Activated naive CD8-positive, alpha-beta T cell treated with anti-CD3 and anti-CD28 coated beads for 36 hours (primary cell): ENCODE results near the gene ARPP21. TPM values are rescaled to one million over a fixed set of nuclear protein-coding genes. Genes with fewer than 3 reads are reported as not detected.

ENCODE experiments used
- DNase-seq: peaks from one replicate; pipeline ENCODE4 v3.0.0; 2021
- H3K27ac Mint-ChIP-seq: one replicate; pipeline ENCODE4 v1.8.0; 2022; ENCODE audit warnings: mild to moderate bottlenecking, moderate library complexity, mixed read lengths
- H3K27me3 Mint-ChIP-seq: one replicate; pipeline ENCODE4 v1.8.0; 2022; ENCODE audit warnings: mild to moderate bottlenecking, mixed read lengths
- H3K36me3 Mint-ChIP-seq: one replicate; pipeline ENCODE4 v1.8.0; 2021; ENCODE audit warnings: mild to moderate bottlenecking, mixed read lengths
- H3K4me1 Mint-ChIP-seq: one replicate; pipeline ENCODE4 v1.8.0; 2021; ENCODE audit warnings: mixed read lengths
- H3K4me3 Mint-ChIP-seq: one replicate; pipeline ENCODE4 v1.8.0; 2022; ENCODE audit warnings: mild to moderate bottlenecking, moderate library complexity, mixed read lengths
- H3K9me3 Mint-ChIP-seq: one replicate; pipeline ENCODE4 v1.8.0; 2022; ENCODE audit warnings: mixed read lengths
- total RNA-seq, 2 experiments: library from RNA; stranded (reverse); gene quantifications; one replicate each; pipeline ENCODE4 v1.2.3, GENCODE V29; 2021

Gene ARPP21
- total RNA-seq, 2 experiments from 2014 or later, result not detected

- Mint-ChIP-seq H3K4me3 (no peak overlapping the region), H3K27ac (no peak overlapping the region), H3K4me1 (peaks cover 5% of the 10 kb centered on the region), H3K27me3 (peaks cover 38% of the 10 kb centered on the region), H3K36me3 (peaks cover 3% of the 10 kb centered on the region), H3K9me3 (peaks cover 5% of the 10 kb centered on the region)
- DNase-seq, result no peak
Measured at GRCh38 chr3:35635926-35636683, 3.2 kb upstream of the ARPP21 start.

GRCh38 chr3:35638251-35638979, 910 bp upstream of the ARPP21 start:
- Mint-ChIP-seq H3K27ac (no peak overlapping the region), H3K27me3 (peaks cover 48% of the 10 kb centered on the region), H3K9me3 (peaks cover 5% of the 10 kb centered on the region), H3K4me3 (peak overlapping the region; percentile 2), H3K36me3 (peaks cover 3% of the 10 kb centered on the region), H3K4me1 (peaks cover 5% of the 10 kb centered on the region)
- no peak for DNase-seq

GRCh38 chr3:35638980-35639253, 408 bp upstream of the ARPP21 start:
- Mint-ChIP-seq H3K4me1 (peaks cover 5% of the 10 kb centered on the region), H3K36me3 (peaks cover 3% of the 10 kb centered on the region), H3K27ac (no peak overlapping the region), H3K4me3 (peak overlapping the region; percentile 2), H3K27me3 (peaks cover 48% of the 10 kb centered on the region), H3K9me3 (peaks cover 5% of the 10 kb centered on the region)
- DNase-seq, result no peak

GRCh38 chr3:35640190-35641165, 1.2 kb downstream of the ARPP21 start:
- DNase-seq, result no peak
- Mint-ChIP-seq H3K4me1 (peaks cover 5% of the 10 kb centered on the region), H3K9me3 (peaks cover 5% of the 10 kb centered on the region), H3K36me3 (peaks cover 3% of the 10 kb centered on the region), H3K27ac (no peak overlapping the region), H3K4me3 (peak overlapping the region; percentile 34), H3K27me3 (peaks cover 50% of the 10 kb centered on the region)

- Mint-ChIP-seq H3K4me3 (no peak overlapping the region), H3K4me1 (peaks cover 5% of the 10 kb centered on the region), H3K27me3 (peaks cover 51% of the 10 kb centered on the region), H3K9me3 (peaks cover 5% of the 10 kb centered on the region), H3K27ac (no peak overlapping the region), H3K36me3 (peaks cover 3% of the 10 kb centered on the region)
- no peak for DNase-seq
Measured at GRCh38 chr3:35641331-35641730, 2.0 kb downstream of the ARPP21 start.

- H3K36me3 Mint-ChIP-seq, result peaks cover 3% of the 10 kb centered on the region
- H3K9me3 Mint-ChIP-seq, result peaks cover 5% of the 10 kb centered on the region
- peaks cover 51% of the 10 kb centered on the region for H3K27me3 Mint-ChIP-seq
- H3K4me3 Mint-ChIP-seq, result no peak overlapping the region
- peaks cover 5% of the 10 kb centered on the region for H3K4me1 Mint-ChIP-seq
- no peak overlapping the region for H3K27ac Mint-ChIP-seq
- DNase-seq, result no peak
Measured at GRCh38 chr3:35641920-35642527, 2.7 kb downstream of the ARPP21 start.

GRCh38 chr3:35643495-35643894, 4.2 kb downstream of the ARPP21 start:
- Mint-ChIP-seq H3K27ac (no peak overlapping the region), H3K9me3 (peaks cover 3% of the 10 kb centered on the region), H3K4me1 (peaks cover 5% of the 10 kb centered on the region), H3K27me3 (peaks cover 45% of the 10 kb centered on the region), H3K4me3 (no peak overlapping the region), H3K36me3 (peaks cover 3% of the 10 kb centered on the region)
- DNase-seq, result no peak

- Mint-ChIP-seq H3K4me3 (no peak overlapping the region), H3K27me3 (peaks cover 40% of the 10 kb centered on the region), H3K4me1 (peaks cover 5% of the 10 kb centered on the region), H3K27ac (no peak overlapping the region), H3K9me3 (no peaks in the 10 kb centered on the region), H3K36me3 (peaks cover 3% of the 10 kb centered on the region)
- DNase-seq, result no peak
Measured at GRCh38 chr3:35644451-35644850, 5.1 kb downstream of the ARPP21 start.

GRCh38 chr3:35645189-35645588, 5.9 kb downstream of the ARPP21 start:
- Mint-ChIP-seq H3K27ac (no peak overlapping the region), H3K27me3 (peaks cover 33% of the 10 kb centered on the region), H3K4me1 (no peaks in the 10 kb centered on the region), H3K4me3 (no peak overlapping the region), H3K36me3 (no peaks in the 10 kb centered on the region), H3K9me3 (no peaks in the 10 kb centered on the region)
- no peak for DNase-seq

GRCh38 chr3:35646081-35646480, 6.8 kb downstream of the ARPP21 start:
- no peak overlapping the region for H3K27ac Mint-ChIP-seq
- no peak overlapping the region for H3K4me3 Mint-ChIP-seq
- H3K36me3 Mint-ChIP-seq, result no peaks in the 10 kb centered on the region
- H3K27me3 Mint-ChIP-seq, result peaks cover 24% of the 10 kb centered on the region
- H3K4me1 Mint-ChIP-seq, result no peaks in the 10 kb centered on the region
- no peak for DNase-seq
- H3K9me3 Mint-ChIP-seq, result no peaks in the 10 kb centered on the region

- no peak overlapping the region for H3K27ac Mint-ChIP-seq
- no peak for DNase-seq
- no peaks in the 10 kb centered on the region for H3K4me1 Mint-ChIP-seq
- H3K9me3 Mint-ChIP-seq, result no peaks in the 10 kb centered on the region
- peaks cover 15% of the 10 kb centered on the region for H3K27me3 Mint-ChIP-seq
- H3K36me3 Mint-ChIP-seq, result no peaks in the 10 kb centered on the region
- H3K4me3 Mint-ChIP-seq, result no peak overlapping the region
Measured at GRCh38 chr3:35647461-35647860, 8.1 kb downstream of the ARPP21 start.

- Mint-ChIP-seq H3K36me3 (no peaks in the 10 kb centered on the region), H3K4me1 (no peaks in the 10 kb centered on the region), H3K9me3 (no peaks in the 10 kb centered on the region), H3K27me3 (peaks cover 14% of the 10 kb centered on the region), H3K4me3 (no peak overlapping the region), H3K27ac (no peak overlapping the region)
- DNase-seq, result no peak
Measured at GRCh38 chr3:35648347-35648746, 9.0 kb downstream of the ARPP21 start.

- DNase-seq, result no peak
- Mint-ChIP-seq H3K27ac (no peak overlapping the region), H3K4me1 (no peaks in the 10 kb centered on the region), H3K9me3 (no peaks in the 10 kb centered on the region), H3K27me3 (peaks cover 19% of the 10 kb centered on the region), H3K4me3 (no peak overlapping the region), H3K36me3 (no peaks in the 10 kb centered on the region)
Measured at GRCh38 chr3:35649405-35649804, 10.1 kb downstream of the ARPP21 start.

GRCh38 chr3:35651426-35651825, 12.1 kb downstream of the ARPP21 start:
- Mint-ChIP-seq H3K9me3 (no peaks in the 10 kb centered on the region), H3K27me3 (peaks cover 18% of the 10 kb centered on the region), H3K36me3 (no peaks in the 10 kb centered on the region), H3K4me3 (no peak overlapping the region), H3K4me1 (no peaks in the 10 kb centered on the region), H3K27ac (no peak overlapping the region)
- no peak for DNase-seq

GRCh38 chr3:35651851-35652250, 12.5 kb downstream of the ARPP21 start:
- no peak for DNase-seq
- Mint-ChIP-seq H3K4me1 (no peaks in the 10 kb centered on the region), H3K4me3 (no peak overlapping the region), H3K36me3 (no peaks in the 10 kb centered on the region), H3K27me3 (peaks cover 18% of the 10 kb centered on the region), H3K9me3 (no peaks in the 10 kb centered on the region), H3K27ac (no peak overlapping the region)
